ENCODE measurements around the gene GYG1.

The GYG1 gene

GRCh38 chr3:148992027-148992634, 791 bp downstream of the GYG1 start:
- peak; percentile 10 for DNase-seq

GRCh38 chr3:148992635-148993255, 1.4 kb downstream of the GYG1 start:
- no peak for DNase-seq

GRCh38 chr3:148997623-148998022, 6.3 kb downstream of the GYG1 start:
- no peak for DNase-seq

- DNase-seq: no peak
Observed at GRCh38 chr3:148998297-148998696, 7.0 kb downstream of the GYG1 start.

- peak; percentile 37 for DNase-seq
Observed at GRCh38 chr3:148998715-148999423, 7.5 kb downstream of the GYG1 start.

GRCh38 chr3:148999806-149000205, 8.5 kb downstream of the GYG1 start:
- no peak for DNase-seq

- DNase-seq: peak; percentile 93
Observed at GRCh38 chr3:149000206-149000745, 8.9 kb downstream of the GYG1 start.

- DNase-seq: no peak
Observed at GRCh38 chr3:149001727-149002126, 10.4 kb downstream of the GYG1 start.

- DNase-seq: no peak
Observed at GRCh38 chr3:149003653-149004305, 12.4 kb downstream of the GYG1 start.

GRCh38 chr3:149004622-149005021, 13.3 kb downstream of the GYG1 start:
- DNase-seq: no peak

- DNase-seq: no peak
Observed at GRCh38 chr3:149005416-149005815, 14.1 kb downstream of the GYG1 start.

- DNase-seq: no peak
Observed at GRCh38 chr3:149007567-149008257, 16.4 kb downstream of the GYG1 start.

- DNase-seq: no peak
Observed at GRCh38 chr3:149009732-149010131, 18.4 kb downstream of the GYG1 start.

GRCh38 chr3:149010504-149010951, 19.2 kb downstream of the GYG1 start:
- no peak for DNase-seq

- no peak for DNase-seq
Observed at GRCh38 chr3:149010966-149011365, 19.6 kb downstream of the GYG1 start.

- no peak for DNase-seq
Observed at GRCh38 chr3:149011676-149012075, 20.3 kb downstream of the GYG1 start.

GRCh38 chr3:149013726-149014125, 22.4 kb downstream of the GYG1 start:
- no peak for DNase-seq

- DNase-seq: no peak
Observed at GRCh38 chr3:149015393-149015792, 24.1 kb downstream of the GYG1 start.

GRCh38 chr3:149016242-149016641, 24.9 kb downstream of the GYG1 start:
- no peak for DNase-seq

GRCh38 chr3:149016669-149017541, 25.6 kb downstream of the GYG1 start:
- no peak for DNase-seq

- no peak for DNase-seq
Observed at GRCh38 chr3:149018247-149018646, 26.9 kb downstream of the GYG1 start.

GRCh38 chr3:149019580-149019979, 28.2 kb downstream of the GYG1 start:
- no peak for DNase-seq

Data from GF-D8 (cell line).